ENCODE data around the gene CCDC106.

Gene CCDC106

DNA sequence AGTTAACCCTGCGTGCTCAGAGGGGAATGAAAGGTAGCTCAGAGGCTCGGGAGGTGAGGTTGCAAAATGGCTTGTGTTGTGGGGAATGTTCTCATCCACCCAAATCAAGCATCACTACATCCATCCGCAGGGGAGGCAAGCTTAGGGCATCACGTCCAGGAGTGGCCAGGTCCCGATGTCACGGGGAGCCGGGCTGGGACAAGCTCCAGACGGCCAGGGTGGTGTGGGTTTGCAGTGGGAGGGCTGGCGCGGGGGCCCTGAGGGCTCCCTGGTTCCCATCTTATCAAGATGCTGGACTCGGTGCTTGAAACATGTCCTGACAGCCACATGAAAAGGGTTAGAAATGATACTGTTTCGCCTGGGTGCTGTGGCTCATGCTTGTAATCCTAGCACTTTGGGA lies 52.8 kb downstream of the CCDC106 start:
- DNase-seq: no peak

DNA sequence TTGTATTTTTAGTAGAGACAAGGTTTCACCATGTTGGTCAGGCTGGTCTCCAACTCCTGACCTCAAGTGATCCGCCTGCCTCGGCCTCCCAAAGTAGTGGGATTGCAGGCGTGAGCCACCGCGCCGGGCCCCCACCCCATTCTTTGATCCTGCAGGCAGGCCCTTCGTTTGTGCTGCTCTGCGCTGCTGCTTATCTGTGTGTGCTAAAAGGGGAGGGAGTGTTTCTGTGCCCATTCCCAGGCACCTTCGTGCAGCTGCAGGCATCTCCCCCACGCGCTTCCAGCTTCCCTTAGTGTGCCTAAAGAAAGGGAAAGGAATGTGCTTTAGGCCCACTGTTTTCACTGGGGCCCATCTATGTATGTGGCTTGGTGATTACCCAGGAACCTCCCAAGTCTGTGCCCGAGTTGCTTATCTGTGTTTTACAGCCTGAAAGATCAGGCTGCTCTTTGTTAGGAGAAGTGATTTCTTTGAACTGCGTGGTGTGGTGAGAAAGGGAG lies 54.2 kb downstream of the CCDC106 start:
- DNase-seq: no peak
